Astrocyte (in vitro differentiated cells and primary cell): ENCODE data around the gene ZNF775.

ENCODE experiments used
- CTCF ChIP-seq: IDR thresholded peaks from 2 replicates; pipeline ENCODE4 v1.5.1; 2011; ENCODE audit warnings: low read depth, mild to moderate bottlenecking, inconsistent platforms, low read length, moderate library complexity; ENCODE audit not compliant: insufficient read depth
- EZH2 ChIP-seq: IDR thresholded peaks from 2 replicates; pipeline ENCODE4 v1.6.1; 2012; ENCODE audit warnings: mild to moderate bottlenecking, low read length, inconsistent platforms; ENCODE audit not compliant: insufficient read depth

GRCh38 chr7:150420242-150420641, 41.1 kb downstream of the ZNF775 start:
- TF ChIP-seq CTCF (no peak), EZH2 (no peak)
